Erythroblast (primary cell): ENCODE measurements around the gene ZCCHC14.

Source experiments
- GATA1 ChIP-seq: IDR thresholded peaks from 2 replicates; pipeline ENCODE4 v1.6.1; 2011; ENCODE audit warnings: low read depth, mild to moderate bottlenecking, control low read depth, low read length, moderate library complexity
- POLR2A ChIP-seq: IDR thresholded peaks from 2 replicates; pipeline ENCODE4 v1.6.1; 2011; ENCODE audit warnings: mild to moderate bottlenecking, low read length

GRCh38 chr16:87461466-87461991, 31.3 kb downstream of the ZCCHC14 start:
- TF ChIP-seq POLR2A (no peak), GATA1 (no peak)
